Measurements from ENCODE around the gene SNIP1.

GRCh38 chr1:37570528-37571334, 16.6 kb upstream of the SNIP1 start:
- TF ChIP-seq CTCF (IDR thresholded peaks at IDR 0.05; ENCODE audit: poor library complexity) = no peak
- no peak for TF ChIP-seq EZH2phosphoT487 (IDR thresholded peaks at IDR 0.05; ENCODE audit: low read depth, severe bottlenecking, unreplicated experiment)
- TF ChIP-seq EZH2 (IDR thresholded peaks at IDR 0.05; ENCODE audit: borderline replicate concordance) = no peak

Data from hepatocyte (in vitro differentiated cells).